SK-N-SH treated with all-trans-retinoic acid at 6 μM for 48 hours (cell line): ENCODE results near the gene ARF3.

Source experiments
- CREB5 ChIP-seq: fragments of 250-450 bp; sonication (Bioruptor Pico); IDR thresholded peaks from 2 replicates; pipeline ENCODE4 v1.5.1; 2020; ENCODE audit warnings: low read depth, mild to moderate bottlenecking, moderate library complexity
- GLIS3 ChIP-seq: fragments of 250-450 bp; sonication (Bioruptor Pico); IDR thresholded peaks from 2 replicates; pipeline ENCODE4 v1.5.0; 2020; ENCODE audit warnings: mild to moderate bottlenecking, moderate library complexity
- PATZ1 ChIP-seq: fragments of 250-450 bp; sonication (Bioruptor Pico); IDR thresholded peaks from 2 replicates; pipeline ENCODE4 v1.8.0; 2020; ENCODE audit warnings: mild to moderate bottlenecking, moderate library complexity, borderline replicate concordance
- RARB ChIP-seq: fragments of 250-450 bp; sonication (Bioruptor Pico); IDR thresholded peaks from 2 replicates; pipeline ENCODE4 v1.8.0; 2021; ENCODE audit warnings: mild to moderate bottlenecking, moderate library complexity
- SNAI2 ChIP-seq: fragments of 250-450 bp; sonication (Bioruptor Pico); IDR thresholded peaks from 2 replicates; pipeline ENCODE4 v1.5.0; 2020; ENCODE audit warnings: mild to moderate bottlenecking, moderate library complexity
- TSHZ2 ChIP-seq: fragments of 250-450 bp; sonication (Bioruptor Pico); IDR thresholded peaks from 2 replicates; pipeline ENCODE4 v1.5.0; 2020; ENCODE audit warnings: mild to moderate bottlenecking, moderate library complexity
- ZFP30 ChIP-seq: fragments of 450-650 bp; formaldehyde crosslinking; IDR thresholded peaks from 2 replicates; pipeline ENCODE4 v1.5.0; 2022; ENCODE audit warnings: mild to moderate bottlenecking, moderate library complexity

GRCh38 chr12:48978291-48978740, 21.0 kb upstream of the ARF3 start, which contains the start of gene WNT1:
- TF ChIP-seq TSHZ2 (CRISPR knock-in tag) (no peak), ZFP30 (no peak), PATZ1 (CRISPR knock-in tag) (no peak), SNAI2 (no peak), CREB5 (CRISPR knock-in tag) (no peak), RARB (CRISPR knock-in tag) (no peak), GLIS3 (no peak)
